ENCODE results near the gene KSR2.

GRCh38 chr12:117750657-117751056 is 218.1 kb downstream of the KSR2 start:
- TF ChIP-seq POLR2A (IDR thresholded peaks at IDR 0.05; ENCODE audit: low read depth, low read length) (no peak), POLR2AphosphoS5 (IDR thresholded peaks at IDR 0.05; ENCODE audit: low read depth, low read length) (no peak), TAF1 (IDR thresholded peaks at IDR 0.05; ENCODE audit: low read depth, low read length) (no peak), SPI1 (IDR thresholded peaks at IDR 0.05; ENCODE audit: low read depth, low read length) (no peak), PAX5 (IDR thresholded peaks at IDR 0.05; ENCODE audit: insufficient read depth, low read length, severe bottlenecking) (no peak), POU2F2 (IDR thresholded peaks at IDR 0.05; ENCODE audit: low read depth, low read length) (no peak)

Measured in GM12891 (cell line).